GM23338 (cell line): Measurements from ENCODE around the gene KRTAP10-1. TPM values are rescaled to one million over a fixed set of nuclear protein-coding genes. Genes with fewer than 3 reads are reported as not detected.

ENCODE experiments used
- ATAC-seq: fragments of 200-7000 bp; cut with Tn5 transposase; 3 replicates; pipeline ENCODE4 v1.9.1; 2020
- DNase-seq: peaks from one replicate; pipeline ENCODE4 v3.0.0-alpha.2; 2015; ENCODE audit warnings: low spot score
- H2AFZ ChIP-seq: fragments of 200-600 bp; sonication (generic); 2 replicates; pipeline ENCODE4 v1.8.0; 2016; ENCODE audit warnings: antibody characterized with exemption, mild to moderate bottlenecking, moderate library complexity
- H3F3A ChIP-seq: fragments of 200-600 bp; sonication (generic); replicated peaks from 2 replicates; pipeline ENCODE4 v1.8.0; 2017; ENCODE audit warnings: antibody characterized with exemption, mixed run types, low read depth
- H3K27ac ChIP-seq: fragments of 200-600 bp; sonication (generic); 2 replicates; pipeline ENCODE4 v1.6.1; 2016; ENCODE audit warnings: low read depth
- H3K27me3 ChIP-seq: fragments of 200-600 bp; sonication (generic); 2 replicates; pipeline ENCODE4 v1.8.0; 2016; ENCODE audit warnings: mild to moderate bottlenecking, mixed run types, moderate library complexity; ENCODE audit not compliant: insufficient read depth
- H3K36me3 ChIP-seq: fragments of 200-600 bp; sonication (generic); 2 replicates; pipeline ENCODE4 v1.8.0; 2016; ENCODE audit warnings: mild to moderate bottlenecking; ENCODE audit not compliant: insufficient read depth
- H3K4me1 ChIP-seq: fragments of 200-600 bp; sonication (generic); 2 replicates; pipeline ENCODE4 v1.8.0; 2016; ENCODE audit warnings: mild to moderate bottlenecking, moderate library complexity; ENCODE audit not compliant: insufficient read depth
- H3K4me2 ChIP-seq: fragments of 200-600 bp; sonication (generic); 2 replicates; pipeline ENCODE4 v1.7.1; 2017; ENCODE audit warnings: mixed run types
- H3K4me3 ChIP-seq: fragments of 200-600 bp; sonication (generic); 2 replicates; pipeline ENCODE4 v1.6.1; 2016; ENCODE audit warnings: mixed run types
- H3K79me2 ChIP-seq: fragments of 200-600 bp; sonication (generic); replicated peaks from 2 replicates; pipeline ENCODE4 v1.8.0; 2017; ENCODE audit warnings: mild to moderate bottlenecking; ENCODE audit not compliant: insufficient read depth
- H3K9me2 ChIP-seq: fragments of 200-600 bp; sonication (generic); 2 replicates; pipeline ENCODE4 v1.8.0; 2017; ENCODE audit not compliant: insufficient read depth
- H4K20me1 ChIP-seq: fragments of 200-600 bp; sonication (generic); replicated peaks from 2 replicates; pipeline ENCODE4 v1.8.0; 2017; ENCODE audit warnings: mild to moderate bottlenecking; ENCODE audit not compliant: insufficient read depth
- H3K27ac Mint-ChIP-seq: 2 replicates; pipeline ENCODE4 v1.8.0; 2020; ENCODE audit warnings: inconsistent platforms, mild to moderate bottlenecking, moderate library complexity, mixed read lengths
- H3K27me3 Mint-ChIP-seq: 3 replicates; pipeline ENCODE4 v1.8.0; 2022; ENCODE audit warnings: low read depth, mild to moderate bottlenecking, moderate library complexity, mixed read lengths, inconsistent platforms; ENCODE audit not compliant: insufficient read depth, poor library complexity
- H3K36me3 Mint-ChIP-seq: 3 replicates; pipeline ENCODE4 v1.8.0; 2021; ENCODE audit warnings: low read depth, mild to moderate bottlenecking, inconsistent platforms, moderate library complexity, mixed read lengths
- H3K4me1 Mint-ChIP-seq: 3 replicates; pipeline ENCODE4 v1.8.0; 2020; ENCODE audit warnings: mild to moderate bottlenecking, inconsistent platforms, mixed read lengths
- H3K4me3 Mint-ChIP-seq: 3 replicates; pipeline ENCODE4 v1.8.0; 2021; ENCODE audit warnings: moderate library complexity, mild to moderate bottlenecking, inconsistent platforms, mixed read lengths
- H3K9me3 Mint-ChIP-seq: 3 replicates; pipeline ENCODE4 v1.8.0; 2020; ENCODE audit warnings: moderate library complexity, mild to moderate bottlenecking, inconsistent platforms, mixed read lengths
- CREB1 ChIP-seq: fragments of 250-450 bp; sonication (Bioruptor Pico); IDR thresholded peaks from 2 replicates; pipeline ENCODE4 v1.5.0; 2020; ENCODE audit warnings: low read depth, mild to moderate bottlenecking, moderate library complexity
- EZH2 ChIP-seq: fragments of 200-600 bp; sonication (generic); IDR thresholded peaks from one replicate; pipeline ENCODE4 v1.8.0; 2017; ENCODE audit warnings: antibody characterized with exemption, mild to moderate bottlenecking, low read depth; ENCODE audit not compliant: unreplicated experiment
- EZH2phosphoT487 ChIP-seq: fragments of 200-600 bp; sonication (generic); IDR thresholded peaks from one replicate; pipeline ENCODE4 v1.8.1; 2018; ENCODE audit warnings: antibody characterized with exemption; ENCODE audit not compliant: unreplicated experiment
- JUNB ChIP-seq: IDR thresholded peaks from one replicate; pipeline ENCODE4 v1.6.1; 2016; ENCODE audit warnings: antibody characterized with exemption; ENCODE audit not compliant: unreplicated experiment
- NANOG ChIP-seq: IDR thresholded peaks from 2 replicates; pipeline ENCODE4 v1.6.1; 2016; ENCODE audit warnings: antibody characterized with exemption, borderline replicate concordance
- POLR2AphosphoS5 ChIP-seq: IDR thresholded peaks from 2 replicates; pipeline ENCODE4 v1.6.1; 2016; ENCODE audit warnings: antibody characterized with exemption, low read depth
- STAT1 ChIP-seq: IDR thresholded peaks from one replicate; pipeline ENCODE4 v1.6.1; 2016; ENCODE audit warnings: antibody characterized with exemption; ENCODE audit not compliant: unreplicated experiment
- ZNF114 ChIP-seq: fragments of 250-450 bp; sonication (Bioruptor Pico); IDR thresholded peaks from 2 replicates; pipeline ENCODE4 v1.5.0; 2020; ENCODE audit warnings: mild to moderate bottlenecking, moderate library complexity
- ZNF331 ChIP-seq: fragments of 250-450 bp; sonication (Bioruptor Pico); IDR thresholded peaks from 2 replicates; pipeline ENCODE4 v1.5.0; 2020; ENCODE audit warnings: low read depth, mild to moderate bottlenecking, moderate library complexity
- polyA plus RNA-seq: library from polyadenylated mRNA; unstranded; fragments of >200 nt; fragmentation: Nextera tagmentation; extraction: Ambion mirVana; gene quantifications from 2 replicates; pipeline ENCODE4 v1.2.1, GENCODE V29; 2016
- total RNA-seq: library from RNA; depleted of rRNA; stranded (reverse); fragments of >200 nt; shearing (Covaris generic); gene quantifications from 2 replicates; pipeline ENCODE4 v1.2.3, GENCODE V29; 2014
- TF ChIP-seq, protein P1 (sequence below): IDR thresholded peaks from 2 replicates; pipeline ENCODE4 v1.6.1; 2016; ENCODE audit warnings: antibody characterized with exemption
- TF ChIP-seq, protein P2 (sequence below): IDR thresholded peaks from one replicate; pipeline ENCODE4 v1.6.1; 2018; ENCODE audit warnings: antibody characterized with exemption; ENCODE audit not compliant: unreplicated experiment
- TF ChIP-seq, protein P3 (sequence below): fragments of 250-450 bp; sonication (Bioruptor Pico); IDR thresholded peaks from 2 replicates; pipeline ENCODE4 v1.5.0; 2020; ENCODE audit warnings: mild to moderate bottlenecking, moderate library complexity
- TF ChIP-seq, protein P4 (sequence below), 2 experiments: fragments of 200-600 bp in 1 of 2; sonication (generic) in 1 of 2; conservative IDR thresholded peaks; 2 replicates each; pipeline versions ENCODE4 v1.5.1 to v1.6.1; 2016 to 2017; ENCODE audit warnings: antibody characterized with exemption in 2 of 2, low read depth in 2 of 2, mild to moderate bottlenecking in 2 of 2, moderate library complexity in 1 of 2

Gene KRTAP10-1
- total and polyA plus RNA-seq, 2 experiments from 2014 or later: not detected

DNA sequence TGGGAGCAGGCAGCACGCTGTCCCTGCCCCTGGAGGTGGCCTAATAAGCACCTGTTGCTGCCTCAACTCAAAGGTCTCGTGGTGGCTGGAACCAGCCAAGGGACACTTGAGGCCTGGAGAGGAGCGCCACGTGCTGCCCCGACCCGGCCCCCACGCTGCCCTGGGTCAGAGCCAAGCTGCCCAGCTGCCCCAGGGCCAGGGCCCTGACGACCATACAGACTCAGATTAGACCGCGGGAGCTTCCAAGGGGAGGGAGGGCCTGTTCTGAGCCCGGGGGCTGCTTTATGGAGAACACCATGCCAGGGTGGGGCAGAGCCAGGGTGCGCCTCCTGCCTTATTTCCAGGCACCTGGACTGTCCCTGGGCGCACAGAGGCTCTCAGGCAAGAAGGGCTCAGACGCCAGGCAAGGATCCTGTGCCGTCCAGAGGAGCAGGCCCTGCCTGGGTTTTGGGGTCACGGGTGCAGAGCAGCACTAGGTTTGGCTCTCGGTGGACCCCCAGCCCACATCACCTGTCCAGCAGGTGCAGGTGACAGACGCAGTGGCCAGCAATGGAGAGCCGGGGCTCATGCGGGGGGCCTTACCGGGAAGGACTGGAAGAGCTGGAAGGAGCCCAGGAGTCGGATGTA, 18.6 kb downstream of the KRTAP10-1 start:
- no peaks in the 10 kb centered on the region for H3K27me3 ChIP-seq
- no peak overlapping the region for H3K4me2 ChIP-seq
- no peaks in the 10 kb centered on the region for H3K79me2 ChIP-seq
- peaks cover 4% of the 10 kb centered on the region; the same call in 1 of the 3 replicates for H3K36me3 Mint-ChIP-seq
- peaks cover 6% of the 10 kb centered on the region for H3K27me3 Mint-ChIP-seq
- H3K4me1 ChIP-seq: no peaks in the 10 kb centered on the region
- 0 out of 2 replicates have a peak, but pooled peaks cover 8% of the 10 kb centered on the region for H3K9me2 ChIP-seq
- no peak overlapping the region for H2AFZ ChIP-seq
- no peak overlapping the region for H3K27ac ChIP-seq
- peaks cover 3% of the 10 kb centered on the region; the same call in 1 of the 3 replicates for H3K9me3 Mint-ChIP-seq
- no peaks in the 10 kb centered on the region for H4K20me1 ChIP-seq
- TF ChIP-seq, protein P1, sequence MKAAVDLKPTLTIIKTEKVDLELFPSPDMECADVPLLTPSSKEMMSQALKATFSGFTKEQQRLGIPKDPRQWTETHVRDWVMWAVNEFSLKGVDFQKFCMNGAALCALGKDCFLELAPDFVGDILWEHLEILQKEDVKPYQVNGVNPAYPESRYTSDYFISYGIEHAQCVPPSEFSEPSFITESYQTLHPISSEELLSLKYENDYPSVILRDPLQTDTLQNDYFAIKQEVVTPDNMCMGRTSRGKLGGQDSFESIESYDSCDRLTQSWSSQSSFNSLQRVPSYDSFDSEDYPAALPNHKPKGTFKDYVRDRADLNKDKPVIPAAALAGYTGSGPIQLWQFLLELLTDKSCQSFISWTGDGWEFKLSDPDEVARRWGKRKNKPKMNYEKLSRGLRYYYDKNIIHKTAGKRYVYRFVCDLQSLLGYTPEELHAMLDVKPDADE: no peak
- TF ChIP-seq NANOG (no peak), ZNF331 (CRISPR knock-in tag) (no peak), JUNB (no peak), ZNF114 (CRISPR knock-in tag) (no peak), STAT1 (no peak), EZH2phosphoT487 (no peak), EZH2 (no peak), POLR2AphosphoS5 (no peak), CREB1 (CRISPR knock-in tag) (no peak)
- TF ChIP-seq, protein P2, sequence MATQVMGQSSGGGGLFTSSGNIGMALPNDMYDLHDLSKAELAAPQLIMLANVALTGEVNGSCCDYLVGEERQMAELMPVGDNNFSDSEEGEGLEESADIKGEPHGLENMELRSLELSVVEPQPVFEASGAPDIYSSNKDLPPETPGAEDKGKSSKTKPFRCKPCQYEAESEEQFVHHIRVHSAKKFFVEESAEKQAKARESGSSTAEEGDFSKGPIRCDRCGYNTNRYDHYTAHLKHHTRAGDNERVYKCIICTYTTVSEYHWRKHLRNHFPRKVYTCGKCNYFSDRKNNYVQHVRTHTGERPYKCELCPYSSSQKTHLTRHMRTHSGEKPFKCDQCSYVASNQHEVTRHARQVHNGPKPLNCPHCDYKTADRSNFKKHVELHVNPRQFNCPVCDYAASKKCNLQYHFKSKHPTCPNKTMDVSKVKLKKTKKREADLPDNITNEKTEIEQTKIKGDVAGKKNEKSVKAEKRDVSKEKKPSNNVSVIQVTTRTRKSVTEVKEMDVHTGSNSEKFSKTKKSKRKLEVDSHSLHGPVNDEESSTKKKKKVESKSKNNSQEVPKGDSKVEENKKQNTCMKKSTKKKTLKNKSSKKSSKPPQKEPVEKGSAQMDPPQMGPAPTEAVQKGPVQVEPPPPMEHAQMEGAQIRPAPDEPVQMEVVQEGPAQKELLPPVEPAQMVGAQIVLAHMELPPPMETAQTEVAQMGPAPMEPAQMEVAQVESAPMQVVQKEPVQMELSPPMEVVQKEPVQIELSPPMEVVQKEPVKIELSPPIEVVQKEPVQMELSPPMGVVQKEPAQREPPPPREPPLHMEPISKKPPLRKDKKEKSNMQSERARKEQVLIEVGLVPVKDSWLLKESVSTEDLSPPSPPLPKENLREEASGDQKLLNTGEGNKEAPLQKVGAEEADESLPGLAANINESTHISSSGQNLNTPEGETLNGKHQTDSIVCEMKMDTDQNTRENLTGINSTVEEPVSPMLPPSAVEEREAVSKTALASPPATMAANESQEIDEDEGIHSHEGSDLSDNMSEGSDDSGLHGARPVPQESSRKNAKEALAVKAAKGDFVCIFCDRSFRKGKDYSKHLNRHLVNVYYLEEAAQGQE: no peak
- TF ChIP-seq, protein P3, sequence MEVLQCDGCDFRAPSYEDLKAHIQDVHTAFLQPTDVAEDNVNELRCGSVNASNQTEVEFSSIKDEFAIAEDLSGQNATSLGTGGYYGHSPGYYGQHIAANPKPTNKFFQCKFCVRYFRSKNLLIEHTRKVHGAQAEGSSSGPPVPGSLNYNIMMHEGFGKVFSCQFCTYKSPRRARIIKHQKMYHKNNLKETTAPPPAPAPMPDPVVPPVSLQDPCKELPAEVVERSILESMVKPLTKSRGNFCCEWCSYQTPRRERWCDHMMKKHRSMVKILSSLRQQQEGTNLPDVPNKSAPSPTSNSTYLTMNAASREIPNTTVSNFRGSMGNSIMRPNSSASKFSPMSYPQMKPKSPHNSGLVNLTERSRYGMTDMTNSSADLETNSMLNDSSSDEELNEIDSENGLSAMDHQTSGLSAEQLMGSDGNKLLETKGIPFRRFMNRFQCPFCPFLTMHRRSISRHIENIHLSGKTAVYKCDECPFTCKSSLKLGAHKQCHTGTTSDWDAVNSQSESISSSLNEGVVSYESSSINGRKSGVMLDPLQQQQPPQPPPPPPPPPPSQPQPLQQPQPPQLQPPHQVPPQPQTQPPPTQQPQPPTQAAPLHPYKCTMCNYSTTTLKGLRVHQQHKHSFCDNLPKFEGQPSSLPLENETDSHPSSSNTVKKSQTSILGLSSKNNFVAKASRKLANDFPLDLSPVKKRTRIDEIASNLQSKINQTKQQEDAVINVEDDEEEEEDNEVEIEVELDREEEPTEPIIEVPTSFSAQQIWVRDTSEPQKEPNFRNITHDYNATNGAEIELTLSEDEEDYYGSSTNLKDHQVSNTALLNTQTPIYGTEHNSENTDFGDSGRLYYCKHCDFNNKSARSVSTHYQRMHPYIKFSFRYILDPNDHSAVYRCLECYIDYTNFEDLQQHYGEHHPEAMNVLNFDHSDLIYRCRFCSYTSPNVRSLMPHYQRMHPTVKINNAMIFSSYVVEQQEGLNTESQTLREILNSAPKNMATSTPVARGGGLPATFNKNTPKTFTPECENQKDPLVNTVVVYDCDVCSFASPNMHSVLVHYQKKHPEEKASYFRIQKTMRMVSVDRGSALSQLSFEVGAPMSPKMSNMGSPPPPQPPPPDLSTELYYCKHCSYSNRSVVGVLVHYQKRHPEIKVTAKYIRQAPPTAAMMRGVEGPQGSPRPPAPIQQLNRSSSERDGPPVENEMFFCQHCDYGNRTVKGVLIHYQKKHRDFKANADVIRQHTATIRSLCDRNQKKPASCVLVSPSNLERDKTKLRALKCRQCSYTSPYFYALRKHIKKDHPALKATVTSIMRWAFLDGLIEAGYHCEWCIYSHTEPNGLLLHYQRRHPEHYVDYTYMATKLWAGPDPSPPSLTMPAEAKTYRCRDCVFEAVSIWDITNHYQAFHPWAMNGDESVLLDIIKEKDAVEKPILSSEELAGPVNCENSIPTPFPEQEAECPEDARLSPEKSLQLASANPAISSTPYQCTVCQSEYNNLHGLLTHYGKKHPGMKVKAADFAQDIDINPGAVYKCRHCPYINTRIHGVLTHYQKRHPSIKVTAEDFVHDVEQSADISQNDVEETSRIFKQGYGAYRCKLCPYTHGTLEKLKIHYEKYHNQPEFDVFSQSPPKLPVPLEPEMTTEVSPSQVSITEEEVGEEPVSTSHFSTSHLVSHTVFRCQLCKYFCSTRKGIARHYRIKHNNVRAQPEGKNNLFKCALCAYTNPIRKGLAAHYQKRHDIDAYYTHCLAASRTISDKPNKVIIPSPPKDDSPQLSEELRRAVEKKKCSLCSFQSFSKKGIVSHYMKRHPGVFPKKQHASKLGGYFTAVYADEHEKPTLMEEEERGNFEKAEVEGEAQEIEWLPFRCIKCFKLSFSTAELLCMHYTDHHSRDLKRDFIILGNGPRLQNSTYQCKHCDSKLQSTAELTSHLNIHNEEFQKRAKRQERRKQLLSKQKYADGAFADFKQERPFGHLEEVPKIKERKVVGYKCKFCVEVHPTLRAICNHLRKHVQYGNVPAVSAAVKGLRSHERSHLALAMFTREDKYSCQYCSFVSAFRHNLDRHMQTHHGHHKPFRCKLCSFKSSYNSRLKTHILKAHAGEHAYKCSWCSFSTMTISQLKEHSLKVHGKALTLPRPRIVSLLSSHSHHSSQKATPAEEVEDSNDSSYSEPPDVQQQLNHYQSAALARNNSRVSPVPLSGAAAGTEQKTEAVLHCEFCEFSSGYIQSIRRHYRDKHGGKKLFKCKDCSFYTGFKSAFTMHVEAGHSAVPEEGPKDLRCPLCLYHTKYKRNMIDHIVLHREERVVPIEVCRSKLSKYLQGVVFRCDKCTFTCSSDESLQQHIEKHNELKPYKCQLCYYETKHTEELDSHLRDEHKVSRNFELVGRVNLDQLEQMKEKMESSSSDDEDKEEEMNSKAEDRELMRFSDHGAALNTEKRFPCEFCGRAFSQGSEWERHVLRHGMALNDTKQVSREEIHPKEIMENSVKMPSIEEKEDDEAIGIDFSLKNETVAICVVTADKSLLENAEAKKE (CRISPR knock-in tag): no peak
- TF ChIP-seq, protein P4, sequence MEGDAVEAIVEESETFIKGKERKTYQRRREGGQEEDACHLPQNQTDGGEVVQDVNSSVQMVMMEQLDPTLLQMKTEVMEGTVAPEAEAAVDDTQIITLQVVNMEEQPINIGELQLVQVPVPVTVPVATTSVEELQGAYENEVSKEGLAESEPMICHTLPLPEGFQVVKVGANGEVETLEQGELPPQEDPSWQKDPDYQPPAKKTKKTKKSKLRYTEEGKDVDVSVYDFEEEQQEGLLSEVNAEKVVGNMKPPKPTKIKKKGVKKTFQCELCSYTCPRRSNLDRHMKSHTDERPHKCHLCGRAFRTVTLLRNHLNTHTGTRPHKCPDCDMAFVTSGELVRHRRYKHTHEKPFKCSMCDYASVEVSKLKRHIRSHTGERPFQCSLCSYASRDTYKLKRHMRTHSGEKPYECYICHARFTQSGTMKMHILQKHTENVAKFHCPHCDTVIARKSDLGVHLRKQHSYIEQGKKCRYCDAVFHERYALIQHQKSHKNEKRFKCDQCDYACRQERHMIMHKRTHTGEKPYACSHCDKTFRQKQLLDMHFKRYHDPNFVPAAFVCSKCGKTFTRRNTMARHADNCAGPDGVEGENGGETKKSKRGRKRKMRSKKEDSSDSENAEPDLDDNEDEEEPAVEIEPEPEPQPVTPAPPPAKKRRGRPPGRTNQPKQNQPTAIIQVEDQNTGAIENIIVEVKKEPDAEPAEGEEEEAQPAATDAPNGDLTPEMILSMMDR (conservative IDR thresholded peaks at IDR 0.05; ENCODE audit: low read depth in 2 of 2): no peak
- H3K27ac Mint-ChIP-seq: no peak overlapping the region
- no peaks in the 10 kb centered on the region for H3F3A ChIP-seq
- no peaks in the 10 kb centered on the region; the same call in 2 of the 3 replicates for H3K4me1 Mint-ChIP-seq
- H3K36me3 ChIP-seq: no peaks in the 10 kb centered on the region
- ATAC-seq (no peak), DNase-seq (no peak)
- no peak overlapping the region for H3K4me3 ChIP-seq
- no peak overlapping the region for H3K4me3 Mint-ChIP-seq
